AML-193 (cell line): ENCODE results near the gene SYCP2.

Experiments used
- DNase-seq, 2 experiments: peaks; one replicate each; lab custom pipeline; 2025; lab: John Stamatoyannopoulos, UW

SYCP2 gene

GRCh38 chr20:59821201-59821600 lies 112.2 kb downstream of the SYCP2 start:
- no peak for DNase-seq

GRCh38 chr20:59820204-59821041 lies 113.0 kb downstream of the SYCP2 start:
- DNase-seq: no peak

- no peak for DNase-seq
Observed at GRCh38 chr20:59819496-59820203, 113.8 kb downstream of the SYCP2 start.

GRCh38 chr20:59818911-59819310 lies 114.5 kb downstream of the SYCP2 start:
- DNase-seq: no peak

- DNase-seq: no peak
Observed at GRCh38 chr20:59817846-59818615, 115.4 kb downstream of the SYCP2 start.

- DNase-seq: no peak
Observed at GRCh38 chr20:59817406-59817805, 116.0 kb downstream of the SYCP2 start.

GRCh38 chr20:59816146-59816738 lies 117.2 kb downstream of the SYCP2 start:
- DNase-seq: no peak

GRCh38 chr20:59814840-59815340 lies 118.5 kb downstream of the SYCP2 start:
- no peak for DNase-seq

GRCh38 chr20:59813948-59814839 lies 119.2 kb downstream of the SYCP2 start:
- DNase-seq: no peak
